Stimulated activated CD4-positive, alpha-beta T cell treated with anti-CD3 and anti-CD28 coated beads, Interleukin-4, amount 100 ng/mL, for 48 hours (primary cell): ENCODE data around the gene ESM1.
"Not testable (repeated sequence)": the region's sequence is repeated elsewhere in the genome, so short reads cannot be mapped to it uniquely, and the experiment has no call there.

Experiments used
- DNase-seq, 2 donors: peaks; one replicate each; pipeline ENCODE4 v3.0.0-alpha.2; 2020; ENCODE audit warnings: low read depth in 2 of 2

Gene ESM1

GRCh38 chr5:54985301-54986268, at the start of gene ESM1:
Gene ESM1, minus strand, starts transcription at chr5:54985593. Its CDS starts 76 bp downstream, at chr5:54985517.
- no peak for DNase-seq

GRCh38 chr5:55033568-55033967, 48.2 kb upstream of the ESM1 start:
- DNase-seq, result no peak

- no peak for DNase-seq
These were observed 46.1 kb upstream of the ESM1 start for GRCh38 chr5:55031492-55031891.

GRCh38 chr5:55030676-55031369, 45.4 kb upstream of the ESM1 start:
- DNase-seq, result no peak

- no peak for DNase-seq
These were observed 44.8 kb upstream of the ESM1 start for GRCh38 chr5:55030220-55030619.

- DNase-seq, result no peak
These were observed 42.2 kb upstream of the ESM1 start for GRCh38 chr5:55027595-55027994.

GRCh38 chr5:55022450-55022849, 37.1 kb upstream of the ESM1 start:
- DNase-seq, result no peak

- no peak for DNase-seq
These were observed 36.4 kb upstream of the ESM1 start for GRCh38 chr5:55021821-55022220.

GRCh38 chr5:55021410-55021809, 36.0 kb upstream of the ESM1 start:
- no peak for DNase-seq

GRCh38 chr5:55010149-55010548, 24.8 kb upstream of the ESM1 start:
- DNase-seq, result not testable (repeated sequence)

- DNase-seq, result no peak
These were observed 19.3 kb upstream of the ESM1 start for GRCh38 chr5:55004729-55005128.

- DNase-seq, result no peak
These were observed 18.2 kb upstream of the ESM1 start for GRCh38 chr5:55003432-55004065.

- DNase-seq, result not testable (repeated sequence)
These were observed 16.8 kb upstream of the ESM1 start for GRCh38 chr5:55002166-55002565.

GRCh38 chr5:54997081-54997480, 11.7 kb upstream of the ESM1 start:
- DNase-seq, result no peak

GRCh38 chr5:54996466-54996865, 11.1 kb upstream of the ESM1 start:
- DNase-seq, result no peak

- no peak for DNase-seq
These were observed 9.8 kb upstream of the ESM1 start for GRCh38 chr5:54995168-54995567.

GRCh38 chr5:54994628-54995027, 9.2 kb upstream of the ESM1 start:
- DNase-seq, result no peak

GRCh38 chr5:54993318-54993717, 7.9 kb upstream of the ESM1 start:
- no peak for DNase-seq

GRCh38 chr5:54991416-54991815, 6.0 kb upstream of the ESM1 start:
- DNase-seq, result no peak

- no peak for DNase-seq
These were observed 5.5 kb upstream of the ESM1 start for GRCh38 chr5:54990841-54991258.

- DNase-seq, result no peak
These were observed 3.4 kb upstream of the ESM1 start for GRCh38 chr5:54988817-54989216.

GRCh38 chr5:54988218-54988617, 2.8 kb upstream of the ESM1 start:
- no peak for DNase-seq
